NCI-H524 treated with DMSO at 0.1 percent for 48 hours (cell line): ENCODE measurements around the gene NFYC.

ENCODE experiments used
- DNase-seq: peaks from one replicate; lab custom pipeline; 2025; lab: John Stamatoyannopoulos, UW

The NFYC gene

GRCh38 chr1:40760984-40761383 lies 69.5 kb downstream of the NFYC start:
- DNase-seq, result no peak

DNA sequence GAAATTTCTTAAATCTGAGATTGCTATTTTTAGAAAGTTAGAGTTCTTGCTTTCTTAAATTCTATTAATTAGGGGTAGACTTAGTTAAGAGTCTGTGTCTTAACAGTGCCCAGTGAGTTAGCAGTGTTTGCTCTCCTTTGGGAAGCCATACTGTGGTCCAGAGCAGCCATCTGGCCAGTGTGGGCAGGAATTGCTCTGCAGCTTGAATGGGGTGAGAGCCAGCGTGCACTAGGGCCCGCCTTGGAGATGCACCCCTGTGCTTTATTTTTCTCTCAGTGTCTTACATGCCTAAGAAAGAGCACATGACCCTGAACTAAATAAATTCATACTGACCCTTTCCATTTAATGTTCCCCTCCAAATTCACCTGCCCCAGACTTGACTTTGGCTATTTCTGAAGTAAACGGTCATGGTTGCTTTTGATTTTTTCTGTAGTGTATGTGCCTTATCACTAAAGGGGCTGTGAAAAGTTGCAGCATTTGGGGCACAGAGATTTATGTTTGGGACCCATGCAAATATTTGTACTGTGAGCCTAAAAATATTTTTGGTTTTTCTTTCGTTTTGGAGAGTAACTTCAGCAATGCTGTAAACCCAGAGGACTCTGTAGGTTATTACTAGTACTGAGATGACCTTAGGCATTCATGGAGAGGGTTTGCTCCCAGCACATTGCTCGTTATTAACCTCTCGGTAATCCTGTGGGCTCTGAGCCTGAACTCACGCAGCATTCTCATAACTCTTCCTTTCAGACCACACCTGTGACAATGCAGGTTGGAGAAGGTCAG lies 70.8 kb downstream of the NFYC start:
- DNase-seq, result no peak

- DNase-seq, result no peak
Observed at GRCh38 chr1:40763742-40764532, 72.4 kb downstream of the NFYC start.

DNA sequence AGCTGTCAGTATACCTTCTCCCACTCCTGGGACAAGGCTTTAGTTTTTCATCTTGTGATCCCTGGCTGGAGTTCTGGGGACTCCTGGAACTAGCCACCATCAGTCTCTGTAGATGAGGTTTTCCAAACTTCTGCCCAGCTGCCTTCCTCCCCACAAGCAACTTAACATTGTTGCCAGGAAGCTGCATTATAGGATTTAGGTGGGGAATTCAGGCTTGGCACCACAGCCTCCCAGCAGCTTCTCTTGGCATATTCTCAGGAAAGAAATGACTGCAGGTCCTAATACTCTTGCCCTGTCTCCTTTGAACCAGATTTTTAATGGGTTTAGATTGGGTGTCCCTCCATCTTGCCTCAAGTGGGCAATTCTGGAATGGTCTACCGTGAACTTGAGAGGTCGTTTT lies 73.5 kb downstream of the NFYC start:
- no peak for DNase-seq

DNA sequence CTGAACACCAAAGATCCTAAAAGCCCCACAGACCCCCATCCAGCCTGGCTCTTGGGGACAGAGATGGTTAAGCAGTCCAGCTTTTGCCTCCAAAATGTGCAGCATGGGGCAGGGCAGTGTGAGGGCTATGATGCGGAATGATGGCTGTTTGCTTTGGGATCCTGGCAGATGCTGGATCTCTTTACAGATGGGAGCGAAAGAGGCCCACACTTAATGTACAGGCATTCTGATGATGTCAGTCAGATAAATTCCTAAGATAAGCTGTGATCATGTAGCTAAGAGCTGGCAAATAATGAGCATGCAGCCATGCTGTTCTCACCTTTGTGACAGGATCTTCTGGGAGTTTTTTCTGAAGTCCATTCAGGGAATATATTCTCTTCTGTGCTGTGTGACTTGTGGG lies 74.5 kb downstream of the NFYC start:
- no peak for DNase-seq

GRCh38 chr1:40766560-40766959 lies 75.1 kb downstream of the NFYC start:
- DNase-seq, result no peak

DNA sequence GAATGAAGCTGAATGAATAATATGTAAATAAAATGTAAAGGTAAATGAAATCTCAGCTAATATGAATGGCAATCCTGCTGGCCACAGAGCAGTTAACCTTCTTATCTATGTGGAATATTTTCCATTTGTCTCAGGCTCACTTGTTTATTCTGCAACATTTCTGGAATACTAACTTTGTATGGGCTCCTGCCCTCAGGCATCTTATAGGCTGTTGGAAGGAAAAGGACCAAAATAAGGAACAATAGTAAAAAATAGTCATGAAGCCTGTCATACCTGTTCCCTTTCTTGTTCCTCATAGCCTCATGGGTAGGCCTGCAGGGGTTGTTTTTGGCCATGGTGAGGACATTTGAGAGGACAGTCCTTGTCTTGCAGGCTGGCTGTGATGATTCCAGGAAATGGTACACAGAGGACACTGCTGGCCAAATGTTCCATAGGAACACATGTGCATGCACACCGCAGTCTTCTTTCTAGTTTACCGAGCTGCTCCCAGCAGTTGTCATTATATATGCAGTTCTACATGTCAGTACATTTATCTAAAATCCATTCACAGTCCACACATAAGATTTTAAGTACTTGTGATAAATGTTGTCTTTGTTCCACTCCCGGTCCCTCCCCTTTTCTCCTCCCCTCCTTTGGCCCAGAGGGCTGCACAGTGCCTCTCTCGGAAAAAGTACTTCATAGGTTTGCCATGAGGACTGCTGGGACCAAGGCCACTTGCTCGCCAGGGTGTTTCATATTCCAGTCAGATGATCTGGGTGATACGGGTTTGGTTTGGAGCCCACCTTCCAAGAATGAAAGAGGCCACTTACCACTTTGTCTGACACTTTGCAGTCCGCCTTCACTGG lies 76.9 kb downstream of the NFYC start:
- DNase-seq, result no peak

GRCh38 chr1:40769815-40770214 lies 78.3 kb downstream of the NFYC start:
- no peak for DNase-seq

- DNase-seq, result no peak
Observed at GRCh38 chr1:40770296-40771070, 79.0 kb downstream of the NFYC start.

- no peak for DNase-seq
Observed at GRCh38 chr1:40772146-40772955, 80.8 kb downstream of the NFYC start.

- DNase-seq, result no peak
Observed at GRCh38 chr1:40773748-40774265, 82.3 kb downstream of the NFYC start.

GRCh38 chr1:40774266-40774998 lies 82.9 kb downstream of the NFYC start:
- DNase-seq, result no peak

- DNase-seq, result no peak
Observed at GRCh38 chr1:40776236-40777072, 85.0 kb downstream of the NFYC start.

- DNase-seq, result no peak
Observed at GRCh38 chr1:40777224-40777970, 85.9 kb downstream of the NFYC start.

- DNase-seq, result no peak
Observed at GRCh38 chr1:40780678-40781607, 89.4 kb downstream of the NFYC start.

GRCh38 chr1:40781608-40781971 lies 90.1 kb downstream of the NFYC start:
- DNase-seq, result no peak

- DNase-seq, result no peak
Observed at GRCh38 chr1:40782371-40782956, 91.0 kb downstream of the NFYC start.
